ENCODE measurements around the gene SCN2A.
"Not testable (repeated sequence)": the region's sequence is repeated elsewhere in the genome, so short reads cannot be mapped to it uniquely, and the experiment has no call there.

Gene SCN2A

GRCh38 chr2:165251366-165251765 lies 12.2 kb downstream of the SCN2A start:
- no peak for DNase-seq (ENCODE audit: low read depth in 1 of 2, low spot score in 1 of 2)

GRCh38 chr2:165253178-165253577 lies 14.0 kb downstream of the SCN2A start:
- DNase-seq (ENCODE audit: low read depth in 1 of 2, low spot score in 1 of 2) = no peak

- DNase-seq (ENCODE audit: low read depth in 1 of 2, low spot score in 1 of 2) = no peak
Measured at GRCh38 chr2:165256618-165257017, 17.4 kb downstream of the SCN2A start.

GRCh38 chr2:165260347-165260746 lies 21.1 kb downstream of the SCN2A start:
- not testable (repeated sequence) for DNase-seq (ENCODE audit: low read depth in 1 of 2, low spot score in 1 of 2)

DNA sequence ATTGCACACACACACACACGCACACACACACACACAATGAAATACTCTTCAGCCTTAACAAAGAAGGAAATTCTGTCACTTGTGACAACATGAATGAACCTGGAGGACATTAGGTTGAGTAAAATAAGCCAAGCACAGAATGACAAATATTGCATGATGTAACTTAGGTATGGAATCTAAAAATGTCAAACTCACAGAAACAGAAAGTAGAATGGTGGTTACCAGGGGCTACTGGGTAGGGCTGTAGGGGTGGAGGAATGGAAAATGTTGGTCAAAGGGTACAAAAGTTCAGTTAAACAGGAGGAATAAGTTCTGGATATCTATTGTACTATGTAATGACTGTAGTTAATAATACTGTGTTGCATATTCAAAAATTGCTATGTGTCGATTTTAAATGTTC lies 29.5 kb downstream of the SCN2A start:
- no peak for DNase-seq (ENCODE audit: low read depth in 1 of 2, low spot score in 1 of 2)

DNA sequence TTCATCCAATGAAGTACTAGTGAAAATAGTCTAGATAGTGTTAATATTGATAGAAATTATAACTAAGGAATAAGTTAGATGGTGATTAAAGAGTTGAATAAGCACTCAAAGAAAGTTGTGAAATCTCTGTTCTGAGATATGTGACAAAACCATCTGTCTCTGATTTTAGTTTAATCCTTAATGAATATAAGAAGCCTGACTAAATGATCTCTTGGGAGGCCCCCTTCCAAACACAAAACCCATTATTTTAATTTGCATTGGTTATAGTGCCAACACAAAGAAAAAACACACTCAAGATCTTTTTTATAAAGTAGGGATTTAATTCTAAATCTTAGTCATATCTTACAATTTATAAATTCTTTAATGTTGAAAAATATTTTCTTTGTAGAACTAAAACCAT lies 34.0 kb downstream of the SCN2A start:
- no peak for DNase-seq (ENCODE audit: low read depth in 1 of 2, low spot score in 1 of 2)

DNA sequence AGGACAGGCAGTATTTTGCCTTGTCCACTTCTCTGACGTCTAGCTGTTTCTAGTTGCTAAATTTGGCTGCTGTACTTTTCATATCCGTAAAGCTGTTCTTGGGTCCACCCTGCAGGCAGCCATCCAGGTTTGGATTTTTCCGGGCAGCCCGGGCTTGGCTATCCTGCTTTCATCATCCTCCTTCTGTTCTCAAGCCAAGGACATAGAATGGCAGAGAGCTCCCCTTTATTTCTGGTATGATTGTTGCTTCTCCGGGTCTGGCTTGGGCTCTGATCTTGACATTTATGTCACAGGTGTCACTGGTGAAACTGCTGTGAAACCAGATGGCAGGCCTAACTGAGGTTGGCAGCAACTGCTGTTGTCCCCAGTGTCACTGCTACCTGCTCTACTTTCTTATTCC lies 35.5 kb downstream of the SCN2A start:
- DNase-seq (ENCODE audit: low read depth in 1 of 2, low spot score in 1 of 2) = no peak

DNA sequence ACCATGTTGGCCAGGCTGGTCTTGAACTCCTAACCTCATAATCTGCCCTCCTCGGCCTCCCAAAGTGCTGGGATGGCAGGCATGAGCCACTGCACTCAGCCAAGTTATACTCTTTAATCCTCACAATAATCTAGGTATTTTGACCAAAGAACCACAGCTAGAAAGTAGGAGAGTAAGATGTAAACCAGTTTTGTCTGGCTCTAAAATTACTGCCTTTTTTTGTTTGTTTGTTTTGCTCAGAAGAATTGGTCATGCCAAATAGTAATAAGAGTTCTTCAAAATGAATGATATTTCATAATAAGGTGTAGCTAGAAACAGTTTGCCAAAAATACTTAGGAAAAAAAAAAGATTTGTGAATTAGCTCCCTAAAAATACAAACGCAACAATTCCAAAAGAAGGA lies 36.7 kb downstream of the SCN2A start:
- DNase-seq (ENCODE audit: low read depth in 1 of 2, low spot score in 1 of 2) = no peak

DNA sequence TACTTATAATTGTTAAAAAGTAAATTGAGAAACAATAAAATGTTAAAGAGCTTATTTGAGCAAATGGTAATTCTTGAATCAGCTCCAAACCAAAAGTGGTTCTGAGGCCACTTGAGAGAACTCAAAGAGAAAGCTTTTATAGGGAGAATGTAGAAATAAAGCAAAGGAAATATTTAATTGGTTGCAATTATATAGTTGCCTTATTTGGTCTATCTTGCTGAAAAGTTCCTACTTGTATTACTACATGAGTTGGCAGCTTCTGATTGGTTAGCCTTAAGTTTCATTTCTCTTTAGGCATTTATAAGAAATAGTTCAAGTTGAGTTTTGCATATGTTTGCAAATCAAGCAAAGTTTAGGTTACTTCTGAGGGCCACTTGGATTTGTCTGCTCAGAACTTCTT lies 38.1 kb downstream of the SCN2A start:
- DNase-seq (ENCODE audit: low read depth in 1 of 2, low spot score in 1 of 2) = no peak

DNA sequence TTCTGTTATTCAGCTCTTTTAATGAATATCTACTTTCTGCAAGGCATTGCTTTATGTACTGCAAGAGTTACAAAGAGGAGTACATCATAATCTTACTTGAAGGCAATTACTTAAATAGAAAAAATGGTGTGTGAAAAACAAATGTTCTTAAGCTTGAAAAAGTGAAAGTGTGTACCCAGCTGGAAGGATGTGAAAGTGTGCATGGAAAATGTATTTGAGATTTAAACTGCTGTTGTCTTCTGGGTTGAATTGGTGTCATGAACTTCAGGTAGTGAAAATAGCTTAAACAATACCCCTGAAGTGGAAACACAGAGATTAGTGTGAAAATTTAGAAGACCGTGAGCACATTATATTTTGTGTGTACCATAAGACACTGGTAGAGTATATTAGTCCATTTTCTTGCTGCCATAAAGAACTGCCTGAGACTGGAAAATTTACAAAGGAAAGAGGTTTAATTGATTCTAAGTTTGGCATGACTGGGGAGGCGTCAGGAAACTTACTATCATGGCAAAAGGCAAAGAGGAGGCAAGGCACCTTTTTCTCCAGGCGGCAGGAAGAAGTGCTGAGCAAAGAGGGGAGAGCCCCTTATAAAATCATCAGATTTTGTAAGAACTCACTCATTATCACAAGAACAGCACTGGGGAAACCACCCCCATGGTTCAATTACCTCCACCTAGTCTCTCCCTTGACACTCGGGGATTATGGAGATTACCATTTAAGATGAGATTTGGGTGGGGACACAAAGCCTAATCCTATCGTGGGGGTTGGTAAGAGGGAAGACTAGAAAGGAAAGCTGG lies 38.8 kb downstream of the SCN2A start:
- DNase-seq (ENCODE audit: low read depth in 1 of 2, low spot score in 1 of 2) = no peak

- no peak for DNase-seq (ENCODE audit: low read depth in 1 of 2, low spot score in 1 of 2)
Measured at GRCh38 chr2:165280356-165280755, 41.1 kb downstream of the SCN2A start.

- no peak for DNase-seq (ENCODE audit: low read depth in 1 of 2, low spot score in 1 of 2)
Measured at GRCh38 chr2:165281387-165281786, 42.2 kb downstream of the SCN2A start.

DNA sequence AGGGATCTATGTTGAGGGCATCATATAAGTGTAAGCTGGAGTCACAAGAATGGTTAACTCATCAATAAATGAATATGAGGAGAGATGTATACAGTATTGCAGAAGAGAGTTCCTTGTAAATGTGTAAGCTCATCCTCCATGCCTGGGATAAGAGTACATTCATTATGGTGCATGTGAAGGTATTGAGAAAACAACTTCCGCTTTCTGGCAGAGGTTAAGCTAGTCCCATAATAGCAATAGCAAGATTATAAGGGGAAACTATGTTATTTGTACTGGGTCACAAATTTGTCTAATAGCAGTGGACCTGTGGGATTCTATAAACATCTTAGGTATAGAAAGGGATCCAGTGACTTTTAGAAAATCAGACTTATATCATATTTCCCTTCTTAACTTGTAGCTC lies 44.1 kb downstream of the SCN2A start:
- no peak for DNase-seq (ENCODE audit: low read depth in 1 of 2, low spot score in 1 of 2)

GRCh38 chr2:165287094-165287778 lies 48.0 kb downstream of the SCN2A start:
- DNase-seq (ENCODE audit: low read depth in 1 of 2, low spot score in 1 of 2) = no peak

DNA sequence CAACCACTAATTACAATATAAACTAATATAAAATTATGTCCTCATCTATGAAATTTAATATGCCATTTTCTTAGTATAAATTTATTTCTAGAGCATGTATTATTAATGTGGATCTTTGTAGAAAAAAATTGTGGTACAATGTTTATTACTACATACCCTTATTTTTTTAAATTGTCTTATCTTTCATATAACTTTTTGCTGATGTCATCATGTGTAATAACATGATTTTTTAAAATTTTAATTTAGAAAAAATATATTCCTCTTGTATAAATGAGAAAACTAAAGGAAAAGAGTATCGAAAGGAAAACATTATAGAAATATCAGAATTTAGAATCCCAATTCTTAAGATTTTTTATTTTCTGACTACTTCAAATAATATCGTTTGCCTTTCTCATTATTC lies 49.9 kb downstream of the SCN2A start:
- no peak for DNase-seq (ENCODE audit: low read depth in 1 of 2, low spot score in 1 of 2)

DNA sequence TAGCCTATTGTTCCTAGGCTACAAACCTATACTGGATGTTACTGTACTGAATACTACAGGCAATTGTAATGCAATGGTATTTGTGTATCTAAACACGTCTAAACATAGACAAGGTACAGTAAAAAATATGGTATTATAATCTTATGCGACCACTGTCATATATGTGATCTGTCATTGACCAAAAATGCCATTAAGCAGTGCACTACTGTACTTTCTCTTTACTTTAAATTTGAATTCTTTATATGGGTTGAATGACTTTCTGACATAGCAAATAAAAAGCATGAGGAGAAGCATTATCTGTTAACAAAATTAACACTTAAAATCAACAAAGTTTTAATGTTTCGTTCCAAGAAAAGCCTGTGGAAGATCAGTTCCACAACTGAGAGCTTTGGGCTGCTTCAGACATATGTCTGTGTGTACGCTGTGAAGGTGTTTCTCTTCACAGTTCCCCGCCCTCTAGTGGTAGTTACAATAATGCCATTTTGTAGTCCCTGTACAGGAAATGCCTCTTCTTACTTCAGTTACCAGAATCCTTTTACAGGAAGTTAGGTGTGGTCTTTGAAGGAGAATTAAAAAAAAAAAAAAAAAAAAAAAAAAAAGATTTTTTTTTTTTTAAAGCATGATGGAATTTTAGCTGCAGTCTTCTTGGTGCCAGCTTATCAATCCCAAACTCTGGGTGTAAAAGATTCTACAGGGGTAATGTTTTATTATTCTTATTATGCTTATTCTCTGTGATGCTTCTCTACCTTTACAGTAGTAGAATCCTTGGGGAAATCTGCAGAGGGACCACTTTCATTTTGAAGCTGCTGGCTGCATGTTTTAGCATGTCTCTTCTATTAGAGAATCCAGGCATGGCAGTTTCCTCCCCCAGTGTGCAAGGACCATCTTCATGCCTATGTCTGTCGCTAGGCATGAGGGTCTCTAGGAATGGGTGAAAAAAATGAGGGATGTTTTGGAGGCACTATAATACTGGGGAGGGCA lies 54.5 kb downstream of the SCN2A start:
- no peak for DNase-seq (ENCODE audit: low read depth in 1 of 2, low spot score in 1 of 2)

- no peak for DNase-seq (ENCODE audit: low read depth in 1 of 2, low spot score in 1 of 2)
Measured at GRCh38 chr2:165294912-165295311, 55.7 kb downstream of the SCN2A start.

GRCh38 chr2:165295643-165296042 lies 56.4 kb downstream of the SCN2A start:
- no peak for DNase-seq (ENCODE audit: low read depth in 1 of 2, low spot score in 1 of 2)

GRCh38 chr2:165305391-165306096 lies 66.3 kb downstream of the SCN2A start:
- DNase-seq (ENCODE audit: low read depth in 1 of 2, low spot score in 1 of 2) = no peak

DNA sequence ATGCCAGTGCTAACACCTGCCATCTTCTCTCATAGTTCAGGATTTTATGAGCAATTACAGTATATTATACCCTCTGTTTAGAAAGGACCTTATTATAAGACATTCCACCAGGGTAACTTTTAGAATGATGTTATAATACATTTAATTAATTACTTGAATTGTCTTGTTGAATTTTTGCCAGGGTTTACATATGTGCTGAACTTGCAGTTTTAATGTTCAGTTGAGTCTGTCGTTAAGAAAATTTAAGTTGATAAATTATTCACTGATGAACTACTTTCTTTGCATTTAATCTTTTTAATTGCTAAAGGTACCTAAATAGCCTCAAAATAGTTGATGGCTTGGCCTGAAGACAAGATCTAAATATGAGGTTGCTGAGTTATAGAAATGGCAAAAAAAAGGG lies 68.1 kb downstream of the SCN2A start:
- DNase-seq (ENCODE audit: low read depth in 1 of 2, low spot score in 1 of 2) = no peak

GRCh38 chr2:165311949-165312348 lies 72.7 kb downstream of the SCN2A start:
- DNase-seq (ENCODE audit: low read depth in 1 of 2, low spot score in 1 of 2) = no peak

Measured in activated T-helper 1 cell treated with anti-CD3 and anti-CD28 coated beads, Interleukin-2, amount 50 U/mL, for 16 hours (primary cell).